WERI-Rb-1 (cell line): ENCODE measurements around the gene ERI3.
A peak's percentile ranks its signal among the peaks of the same experiment; 100 is the strongest.

Source experiments
- DNase-seq: peaks from one replicate; pipeline ENCODE4 v3.0.0-alpha.2; 2020
- H3K27ac ChIP-seq: fragments of 250-450 bp; sonication (Bioruptor Pico); 2 replicates; pipeline ENCODE4 v1.5.1; 2020; ENCODE audit warnings: mild to moderate bottlenecking, moderate library complexity
- H3K27me3 ChIP-seq: fragments of 250-450 bp; sonication (Bioruptor Pico); 2 replicates; pipeline ENCODE4 v1.5.1; 2021; ENCODE audit warnings: mild to moderate bottlenecking, low read depth, moderate library complexity; ENCODE audit not compliant: insufficient read depth, severe bottlenecking
- H3K36me3 ChIP-seq: fragments of 250-450 bp; sonication (Bioruptor Pico); 2 replicates; pipeline ENCODE4 v1.5.1; 2020; ENCODE audit warnings: mild to moderate bottlenecking, moderate library complexity
- H3K4me3 ChIP-seq: 2 replicates; pipeline ENCODE4 v1.5.1; 2011; ENCODE audit warnings: low read depth, mild to moderate bottlenecking, control low read depth, low read length
- H3K9me3 ChIP-seq: fragments of 250-450 bp; sonication (Bioruptor Pico); 2 replicates; pipeline ENCODE4 v1.5.1; 2021; ENCODE audit warnings: mild to moderate bottlenecking, moderate library complexity; ENCODE audit not compliant: severe bottlenecking
- TF ChIP-seq, protein P1 (sequence below): IDR thresholded peaks from 2 replicates; pipeline ENCODE4 v1.5.1; 2011; ENCODE audit warnings: low read depth, mild to moderate bottlenecking, control low read depth, inconsistent platforms, low read length

Gene ERI3

DNA sequence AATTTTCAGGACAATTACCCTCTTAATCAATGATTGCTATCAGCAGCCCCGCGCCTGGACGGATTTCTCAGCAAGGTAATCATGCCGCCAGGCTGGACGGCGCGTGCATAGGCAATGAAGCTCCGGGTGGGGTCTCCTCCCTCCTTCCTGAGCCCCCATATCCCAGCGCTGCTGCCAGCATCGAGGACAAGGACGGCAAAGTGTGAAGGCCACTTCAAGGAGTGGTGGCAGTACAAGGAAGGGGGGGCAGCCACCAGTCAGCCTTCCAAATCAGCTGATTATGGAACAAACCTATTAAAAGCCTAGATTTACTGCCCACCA is 90.6 kb downstream of the ERI3 start:
- DNase-seq: no peak
- TF ChIP-seq, protein P1, sequence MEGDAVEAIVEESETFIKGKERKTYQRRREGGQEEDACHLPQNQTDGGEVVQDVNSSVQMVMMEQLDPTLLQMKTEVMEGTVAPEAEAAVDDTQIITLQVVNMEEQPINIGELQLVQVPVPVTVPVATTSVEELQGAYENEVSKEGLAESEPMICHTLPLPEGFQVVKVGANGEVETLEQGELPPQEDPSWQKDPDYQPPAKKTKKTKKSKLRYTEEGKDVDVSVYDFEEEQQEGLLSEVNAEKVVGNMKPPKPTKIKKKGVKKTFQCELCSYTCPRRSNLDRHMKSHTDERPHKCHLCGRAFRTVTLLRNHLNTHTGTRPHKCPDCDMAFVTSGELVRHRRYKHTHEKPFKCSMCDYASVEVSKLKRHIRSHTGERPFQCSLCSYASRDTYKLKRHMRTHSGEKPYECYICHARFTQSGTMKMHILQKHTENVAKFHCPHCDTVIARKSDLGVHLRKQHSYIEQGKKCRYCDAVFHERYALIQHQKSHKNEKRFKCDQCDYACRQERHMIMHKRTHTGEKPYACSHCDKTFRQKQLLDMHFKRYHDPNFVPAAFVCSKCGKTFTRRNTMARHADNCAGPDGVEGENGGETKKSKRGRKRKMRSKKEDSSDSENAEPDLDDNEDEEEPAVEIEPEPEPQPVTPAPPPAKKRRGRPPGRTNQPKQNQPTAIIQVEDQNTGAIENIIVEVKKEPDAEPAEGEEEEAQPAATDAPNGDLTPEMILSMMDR: no peak
- Histone ChIP-seq H3K36me3 (peaks cover 9% of the 10 kb centered on the region), H3K27me3 (no peaks in the 10 kb centered on the region), H3K4me3 (no peak overlapping the region), H3K9me3 (no peaks in the 10 kb centered on the region), H3K27ac (no peak overlapping the region)

- H3K4me3 ChIP-seq: no peak overlapping the region
- no peak for DNase-seq
- peaks cover 11% of the 10 kb centered on the region for H3K36me3 ChIP-seq
- TF ChIP-seq, protein P1: no peak
- H3K9me3 ChIP-seq: no peaks in the 10 kb centered on the region
- no peaks in the 10 kb centered on the region for H3K27me3 ChIP-seq
- H3K27ac ChIP-seq: no peak overlapping the region
Observed at GRCh38 chr1:44263568-44264450, 91.2 kb downstream of the ERI3 start.

- peak overlapping the region; percentile 85 for H3K27ac ChIP-seq
- DNase-seq: no peak
- H3K36me3 ChIP-seq: peaks cover 12% of the 10 kb centered on the region
- H3K9me3 ChIP-seq: no peaks in the 10 kb centered on the region
- H3K27me3 ChIP-seq: no peaks in the 10 kb centered on the region
- H3K4me3 ChIP-seq: no peak overlapping the region
- TF ChIP-seq, protein P1: no peak
Observed at GRCh38 chr1:44262816-44263567, 92.1 kb downstream of the ERI3 start.

- TF ChIP-seq, protein P1: no peak
- Histone ChIP-seq H3K27me3 (no peaks in the 10 kb centered on the region), H3K27ac (peak overlapping the region; percentile 85), H3K9me3 (no peaks in the 10 kb centered on the region), H3K36me3 (peaks cover 12% of the 10 kb centered on the region), H3K4me3 (no peak overlapping the region)
- DNase-seq: no peak
Observed at GRCh38 chr1:44262414-44262813, 92.6 kb downstream of the ERI3 start.

DNA sequence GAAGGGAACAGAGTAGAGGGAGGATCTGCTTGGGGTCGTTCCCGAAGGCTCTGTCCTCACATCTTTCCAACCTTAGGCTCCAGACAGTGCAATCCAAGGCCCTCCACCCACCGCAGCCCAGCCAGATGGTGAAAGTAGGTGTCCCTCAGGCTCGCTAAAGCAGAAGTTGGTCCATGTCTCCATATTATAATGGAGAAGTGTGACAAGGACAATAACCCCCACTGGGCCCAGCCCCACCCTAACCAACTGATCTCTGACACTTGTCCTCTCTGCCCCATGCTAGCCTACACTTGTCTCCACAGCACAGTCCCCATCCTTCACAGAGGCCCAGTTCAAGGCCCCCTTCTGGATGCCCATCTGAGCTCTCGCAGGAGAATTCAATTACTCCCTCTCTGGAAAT is 93.1 kb downstream of the ERI3 start:
- Histone ChIP-seq H3K4me3 (no peak overlapping the region), H3K27ac (peak overlapping the region; percentile 85), H3K36me3 (peaks cover 12% of the 10 kb centered on the region), H3K27me3 (no peaks in the 10 kb centered on the region), H3K9me3 (no peaks in the 10 kb centered on the region)
- DNase-seq: no peak
- TF ChIP-seq, protein P1: no peak
